ENCODE data around the gene TUBB4A.

GRCh38 chr19:6521718-6522646 lies 19.9 kb upstream of the TUBB4A start:
- TF ChIP-seq CTCF (conservative IDR thresholded peaks at IDR 0.05) (no peak), EZH2 (IDR thresholded peaks at IDR 0.05; ENCODE audit: low read depth) (no peak)
